GM12864 (cell line): ENCODE measurements around the gene ALK.

Source experiments
- DNase-seq: peaks from one replicate; pipeline ENCODE4 v3.0.0-alpha.2; 2011; ENCODE audit warnings: low read depth
- H3K4me3 ChIP-seq: 2 replicates; pipeline ENCODE4 v1.5.1; 2011; ENCODE audit warnings: mild to moderate bottlenecking, low read depth, low read length, control low read depth
- TF ChIP-seq, protein P1 (sequence below): IDR thresholded peaks from 2 replicates; pipeline ENCODE4 v1.5.1; 2011; ENCODE audit warnings: low read depth, mild to moderate bottlenecking, moderate library complexity, low read length, control low read depth, inconsistent platforms; ENCODE audit errors: missing control alignments

ALK gene

DNA sequence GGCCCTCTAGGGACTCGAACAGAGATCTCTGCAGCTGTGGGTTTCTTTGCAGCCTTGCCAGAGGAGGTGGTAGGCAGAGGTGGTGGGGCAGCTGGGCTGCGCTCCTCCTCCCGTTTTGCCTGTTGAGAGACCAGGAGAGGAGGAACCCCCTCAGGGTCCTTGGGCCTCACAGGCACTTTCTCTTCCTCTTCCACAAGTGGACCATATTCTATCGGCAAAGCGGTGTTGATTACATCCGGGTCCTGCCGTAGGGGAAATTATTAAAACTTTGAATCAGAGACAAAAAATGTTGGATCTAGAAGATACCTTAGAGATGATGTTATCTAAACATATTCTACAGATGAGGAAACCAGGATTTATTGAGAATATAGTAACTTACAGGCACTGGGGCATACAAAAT lies 727.7 kb downstream of the ALK start:
- H3K4me3 ChIP-seq = no peak overlapping the region
- TF ChIP-seq, protein P1, sequence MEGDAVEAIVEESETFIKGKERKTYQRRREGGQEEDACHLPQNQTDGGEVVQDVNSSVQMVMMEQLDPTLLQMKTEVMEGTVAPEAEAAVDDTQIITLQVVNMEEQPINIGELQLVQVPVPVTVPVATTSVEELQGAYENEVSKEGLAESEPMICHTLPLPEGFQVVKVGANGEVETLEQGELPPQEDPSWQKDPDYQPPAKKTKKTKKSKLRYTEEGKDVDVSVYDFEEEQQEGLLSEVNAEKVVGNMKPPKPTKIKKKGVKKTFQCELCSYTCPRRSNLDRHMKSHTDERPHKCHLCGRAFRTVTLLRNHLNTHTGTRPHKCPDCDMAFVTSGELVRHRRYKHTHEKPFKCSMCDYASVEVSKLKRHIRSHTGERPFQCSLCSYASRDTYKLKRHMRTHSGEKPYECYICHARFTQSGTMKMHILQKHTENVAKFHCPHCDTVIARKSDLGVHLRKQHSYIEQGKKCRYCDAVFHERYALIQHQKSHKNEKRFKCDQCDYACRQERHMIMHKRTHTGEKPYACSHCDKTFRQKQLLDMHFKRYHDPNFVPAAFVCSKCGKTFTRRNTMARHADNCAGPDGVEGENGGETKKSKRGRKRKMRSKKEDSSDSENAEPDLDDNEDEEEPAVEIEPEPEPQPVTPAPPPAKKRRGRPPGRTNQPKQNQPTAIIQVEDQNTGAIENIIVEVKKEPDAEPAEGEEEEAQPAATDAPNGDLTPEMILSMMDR = no peak
- DNase-seq = no peak

DNA sequence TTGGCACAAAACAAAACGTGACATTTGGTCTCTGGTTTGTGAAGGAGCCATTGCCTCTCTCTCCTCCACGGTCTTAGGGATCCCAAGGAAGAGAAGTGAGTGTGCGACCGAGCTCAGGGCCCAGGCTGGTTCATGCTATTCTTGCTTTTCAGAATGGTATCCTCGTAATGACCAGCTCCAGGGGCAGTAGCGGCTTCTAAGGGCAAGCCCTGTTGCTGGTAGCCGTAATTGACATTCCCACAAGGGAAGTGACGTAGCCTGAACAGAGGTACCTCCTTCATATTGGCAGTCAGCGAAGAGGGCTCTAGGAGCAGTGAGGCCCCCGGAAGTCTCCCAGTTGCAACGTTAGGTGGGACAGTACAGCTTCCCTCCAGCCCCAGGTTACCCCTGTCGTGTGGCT lies 728.3 kb downstream of the ALK start:
- H3K4me3 ChIP-seq = no peak overlapping the region
- TF ChIP-seq, protein P1 = no peak
- DNase-seq = no peak

DNA sequence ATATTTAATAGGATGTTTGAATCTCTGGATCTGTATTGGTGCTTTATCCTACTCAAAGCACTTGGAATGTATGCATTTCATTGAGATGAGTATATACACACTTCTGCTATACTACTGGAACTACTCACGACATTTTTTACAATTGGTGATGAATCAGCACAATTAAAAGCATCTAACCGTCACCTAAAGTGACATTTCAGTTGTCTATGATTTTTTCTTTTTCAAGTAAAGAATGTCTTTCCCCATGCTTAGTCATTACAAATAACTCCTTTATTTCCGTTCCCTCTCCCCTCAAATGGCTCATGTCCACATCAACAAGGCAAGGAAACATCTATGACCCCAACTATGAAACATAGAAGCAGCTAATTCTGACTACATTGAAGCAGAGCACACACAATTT lies 728.9 kb downstream of the ALK start:
- H3K4me3 ChIP-seq = no peak overlapping the region
- no peak for DNase-seq
- TF ChIP-seq, protein P1 = no peak

DNA sequence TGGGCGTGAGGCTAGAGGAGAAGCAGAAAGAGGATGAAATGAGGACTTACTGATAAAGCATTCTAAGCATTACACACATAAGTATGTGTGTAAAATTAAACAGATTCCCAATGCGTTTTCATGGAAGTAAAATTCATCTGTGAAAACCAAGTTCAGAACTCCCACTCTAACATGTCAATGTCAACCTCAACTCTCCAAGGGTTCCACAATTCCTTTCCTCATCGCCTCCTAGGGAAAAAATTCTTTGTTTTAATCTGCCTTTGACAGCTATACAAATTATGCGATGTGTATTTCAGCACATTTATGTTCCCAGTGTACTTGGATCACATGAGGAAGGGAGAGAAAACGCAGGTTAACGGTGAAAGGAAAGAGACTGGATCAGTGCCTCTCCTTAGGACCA lies 729.6 kb downstream of the ALK start:
- H3K4me3 ChIP-seq = no peak overlapping the region
- TF ChIP-seq, protein P1 = no peak
- no peak for DNase-seq

DNA sequence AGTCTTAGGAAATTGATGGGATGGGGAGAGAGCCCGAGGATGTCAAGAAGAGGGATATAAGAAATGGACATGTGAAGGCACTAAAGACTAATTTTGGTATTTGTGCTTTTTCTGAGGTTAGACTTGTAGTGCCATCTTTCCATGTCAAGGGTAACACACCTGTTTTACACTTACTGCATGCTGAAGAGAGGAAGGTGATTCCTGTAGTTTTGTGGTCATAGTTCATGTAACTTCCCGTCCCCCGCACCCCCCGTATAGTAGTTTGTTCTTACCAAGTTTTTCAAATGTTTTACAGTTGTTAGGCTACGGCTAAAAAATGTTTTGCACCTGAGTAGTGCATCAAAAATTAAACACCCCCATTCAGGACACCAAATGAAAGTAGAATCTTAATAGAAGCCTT lies 732.3 kb downstream of the ALK start:
- H3K4me3 ChIP-seq = no peak overlapping the region
- TF ChIP-seq, protein P1 = no peak
- no peak for DNase-seq

DNA sequence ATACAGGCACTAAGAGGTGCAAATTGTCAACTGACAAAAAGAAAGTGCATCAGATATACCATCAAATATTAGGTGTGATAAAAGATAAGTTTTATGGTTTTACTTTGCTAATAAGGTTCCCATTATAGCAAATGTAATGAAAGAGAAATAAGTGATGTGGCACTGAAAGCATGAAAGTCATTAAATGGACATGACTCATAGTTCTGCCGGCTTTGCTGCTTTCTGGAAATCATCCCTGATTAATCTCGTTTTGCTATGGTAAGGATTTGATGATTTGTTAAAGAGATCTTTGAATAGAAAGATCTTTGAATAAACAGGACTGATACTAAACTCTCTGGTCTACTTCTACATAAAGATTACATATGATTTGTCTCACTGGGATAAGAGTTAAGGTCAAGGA lies 733.5 kb downstream of the ALK start:
- DNase-seq = no peak

DNA sequence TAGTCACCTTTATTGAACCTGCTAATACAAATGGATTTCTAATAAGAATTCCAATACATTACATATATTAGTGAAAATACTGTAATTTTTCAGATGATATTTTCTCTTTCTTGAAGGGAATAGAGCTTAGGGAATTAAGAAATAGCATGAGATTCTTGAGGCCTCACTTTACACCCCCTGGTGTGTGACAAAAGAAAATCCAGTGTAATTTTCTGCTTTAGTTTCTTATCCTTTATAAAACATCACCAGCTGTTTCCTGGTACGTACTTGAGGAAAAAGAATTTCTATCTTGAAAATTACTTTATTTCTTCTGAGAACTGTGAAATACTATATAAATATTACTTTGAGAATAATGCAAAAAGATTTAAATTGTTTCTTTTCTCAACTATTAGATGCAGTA lies 734.6 kb downstream of the ALK start:
- TF ChIP-seq, protein P1 = no peak
- no peak overlapping the region for H3K4me3 ChIP-seq
- no peak for DNase-seq

More for the DNA sequence above, 733.5 kb downstream of the ALK start:
- TF ChIP-seq, protein P1 = no peak
- no peak overlapping the region for H3K4me3 ChIP-seq
